T-helper 2 cell treated with Interferon-gamma antibody and Interleukin-4, amounts not matched to agents 100 ng/mL and 5 ng/mL, for 36 hours (primary cell): Measurements from ENCODE around the gene CSNK1G1. TPM values are rescaled to one million over a fixed set of nuclear protein-coding genes. Genes with fewer than 3 reads are reported as not detected.

ENCODE experiments used
- total RNA-seq: library from RNA; stranded (reverse); gene quantifications from 2 replicates; pipeline ENCODE4 v1.2.3, GENCODE V29; 2022

Gene CSNK1G1
- total RNA-seq, 1 donor from 2014 or later: 30.0 TPM

Other genes with a start within 250 kb of the CSNK1G1 start
- gene SNX22, start 204.4 kb downstream of the CSNK1G1 start, total RNA-seq: 0.36 and 0.59 TPM in 2 replicates
- gene PPIB, start 193.2 kb downstream of the CSNK1G1 start, total RNA-seq: 587 and 601 TPM in 2 replicates
- gene PCLAF, start 25.3 kb upstream of the CSNK1G1 start, total RNA-seq: 101 and 115 TPM in 2 replicates
- gene TRIP4, start 31.7 kb upstream of the CSNK1G1 start, total RNA-seq: 21.1 and 22.7 TPM in 2 replicates
- 46.5 and 48.9 TPM in 2 replicates for gene ZNF609, start 104.4 kb upstream of the CSNK1G1 start, total RNA-seq